ENCODE measurements around the gene ZBTB42.

DNA sequence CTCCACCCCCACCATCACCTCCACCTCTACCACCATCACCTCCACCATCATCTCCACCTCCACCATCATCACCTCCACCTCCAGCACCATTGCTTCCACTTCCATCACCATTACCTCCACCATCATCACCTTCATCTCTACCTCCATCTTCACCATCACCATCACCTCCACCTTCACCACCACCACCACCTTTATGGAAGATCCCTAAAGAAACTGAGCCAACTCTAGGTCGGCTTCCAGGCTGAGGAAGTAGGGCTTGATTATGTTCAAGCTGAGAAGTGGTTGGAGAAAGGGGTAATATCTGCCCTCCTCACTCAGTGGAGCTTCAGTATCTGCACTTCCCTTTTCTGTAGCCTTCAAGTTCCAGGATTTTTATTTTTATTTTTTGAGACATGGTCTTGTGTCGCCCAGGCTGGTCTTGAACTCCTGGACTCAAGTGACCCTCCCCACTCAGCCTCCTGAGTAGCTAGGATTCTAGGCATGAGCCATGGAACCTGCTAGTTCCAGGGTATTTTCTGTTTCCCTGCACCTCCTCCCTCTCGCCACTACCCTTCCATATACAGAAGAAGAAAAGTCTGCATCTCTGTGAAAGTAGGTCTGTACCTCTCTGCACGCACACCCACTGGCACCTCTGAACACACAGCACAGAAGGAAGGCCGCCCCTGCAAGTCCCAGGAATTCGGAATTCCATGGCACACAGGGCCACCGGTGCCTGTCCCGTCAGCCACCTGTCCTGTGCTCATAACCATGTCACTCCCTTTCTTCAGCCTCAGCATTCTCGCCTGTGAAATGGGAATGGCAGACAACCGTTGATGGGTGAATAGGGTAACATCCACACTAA lies 5.9 kb downstream of the ZBTB42 start:
- TF ChIP-seq EZH2 (IDR thresholded peaks at IDR 0.05; ENCODE audit: borderline replicate concordance, insufficient read depth, low read depth, low read length, poor library complexity, severe bottlenecking), result no peak
- TF ChIP-seq, protein P1, sequence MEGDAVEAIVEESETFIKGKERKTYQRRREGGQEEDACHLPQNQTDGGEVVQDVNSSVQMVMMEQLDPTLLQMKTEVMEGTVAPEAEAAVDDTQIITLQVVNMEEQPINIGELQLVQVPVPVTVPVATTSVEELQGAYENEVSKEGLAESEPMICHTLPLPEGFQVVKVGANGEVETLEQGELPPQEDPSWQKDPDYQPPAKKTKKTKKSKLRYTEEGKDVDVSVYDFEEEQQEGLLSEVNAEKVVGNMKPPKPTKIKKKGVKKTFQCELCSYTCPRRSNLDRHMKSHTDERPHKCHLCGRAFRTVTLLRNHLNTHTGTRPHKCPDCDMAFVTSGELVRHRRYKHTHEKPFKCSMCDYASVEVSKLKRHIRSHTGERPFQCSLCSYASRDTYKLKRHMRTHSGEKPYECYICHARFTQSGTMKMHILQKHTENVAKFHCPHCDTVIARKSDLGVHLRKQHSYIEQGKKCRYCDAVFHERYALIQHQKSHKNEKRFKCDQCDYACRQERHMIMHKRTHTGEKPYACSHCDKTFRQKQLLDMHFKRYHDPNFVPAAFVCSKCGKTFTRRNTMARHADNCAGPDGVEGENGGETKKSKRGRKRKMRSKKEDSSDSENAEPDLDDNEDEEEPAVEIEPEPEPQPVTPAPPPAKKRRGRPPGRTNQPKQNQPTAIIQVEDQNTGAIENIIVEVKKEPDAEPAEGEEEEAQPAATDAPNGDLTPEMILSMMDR (IDR thresholded peaks at IDR 0.05), result no peak
